Body of pancreas (tissue), 4 donors: Measurements from ENCODE around the gene DEFB132.

Source experiments
- CTCF ChIP-seq, 7 experiments: fragments of 450-650 bp in 4 of 7; fragments of 200-600 bp in 3 of 7; sonication (generic) in 3 of 7; IDR thresholded peaks; one replicate each; pipeline ENCODE4 v1.5.1; 2016 to 2019; ENCODE audit warnings: antibody characterized with exemption in 7 of 7
- POLR2A ChIP-seq, 3 donors: fragments of 450-650 bp; IDR thresholded peaks; one replicate each; pipeline ENCODE4 v1.6.1; 2016; ENCODE audit warnings: antibody characterized with exemption in 3 of 3, mild to moderate bottlenecking in 2 of 3

- no peak for TF ChIP-seq CTCF (IDR thresholded peaks at IDR 0.05)
- TF ChIP-seq POLR2A (IDR thresholded peaks at IDR 0.05): no peak
These were observed 37.1 kb downstream of the DEFB132 start for GRCh38 chr20:294602-295001.
